SH-SY5Y (cell line): ENCODE results near the gene PLB1.

ENCODE experiments used
- GATA2 ChIP-seq: IDR thresholded peaks from 2 replicates; pipeline ENCODE4 v1.6.1; 2011; ENCODE audit warnings: mild to moderate bottlenecking, low read depth, low read length
- GATA3 ChIP-seq: IDR thresholded peaks from 2 replicates; pipeline ENCODE4 v1.6.1; 2011; ENCODE audit warnings: low read depth, mild to moderate bottlenecking, low read length, moderate library complexity

GRCh38 chr2:28635191-28635611, 139.3 kb downstream of the PLB1 start:
- TF ChIP-seq GATA2 (no peak), GATA3 (no peak)
